ENCODE data around the gene C18orf63. TPM values are rescaled to one million over a fixed set of nuclear protein-coding genes. Genes with fewer than 3 reads are reported as not detected.
"Not testable (repeated sequence)": the region's sequence is repeated elsewhere in the genome, so short reads cannot be mapped to it uniquely, and the experiment has no call there.

Gene C18orf63
- total and polyA plus RNA-seq, 4 donors = not detected

DNA sequence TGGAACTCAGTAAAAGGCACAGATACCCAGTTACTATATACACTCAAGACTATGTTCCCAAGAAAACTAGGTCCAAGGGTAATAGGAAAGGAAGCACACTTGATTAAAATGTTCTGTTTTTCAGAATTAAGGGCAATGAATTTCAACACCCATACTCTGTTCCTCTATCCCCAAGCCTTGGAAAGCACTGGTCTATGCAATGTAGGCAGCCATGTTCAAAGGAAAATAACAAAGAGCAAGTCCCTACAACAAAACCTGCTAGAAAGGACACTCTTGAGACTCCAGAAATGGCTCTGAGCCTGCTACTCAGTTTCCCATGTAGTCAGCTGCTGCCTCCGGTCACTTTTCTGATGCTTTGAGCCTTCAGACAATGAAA is 30.7 kb upstream of the C18orf63 start:
- Histone ChIP-seq H3K4me3 (ENCODE audit: low read depth in 1 of 3, low read length in 3 of 3) (peak overlapping the region; percentile 0 to 50 (median 45)), H3K4me1 (ENCODE audit: control insufficient read depth in 4 of 4, insufficient read depth in 4 of 4, low read length in 3 of 4) (peaks cover 20 to 83% (median 62%) of the 10 kb centered on the region in 4 donors), H3K9me3 (ENCODE audit: control insufficient read depth in 4 of 4, low read length in 3 of 4) (no peaks in the 10 kb centered on the region), H3K9ac (ENCODE audit: low read depth in 1 of 2, low read length in 2 of 2) (peak overlapping the region; percentile 50 to 64), H3K27ac (ENCODE audit: low read depth in 1 of 2, low read length in 2 of 2) (peak overlapping the region; percentile 83 to 87), H3K27me3 (ENCODE audit: control insufficient read depth in 4 of 4, insufficient read depth in 4 of 4, low read length in 3 of 4) (no peaks in the 10 kb centered on the region), H3K36me3 (ENCODE audit: control insufficient read depth in 4 of 4, insufficient read depth in 3 of 4, low read depth in 1 of 4, low read length in 3 of 4) (peaks cover 0 to 16% (median 2%) of the 10 kb centered on the region in 4 donors)
- TF ChIP-seq RXRA (IDR thresholded peaks at IDR 0.05) = no peak
- TF ChIP-seq, protein P1, sequence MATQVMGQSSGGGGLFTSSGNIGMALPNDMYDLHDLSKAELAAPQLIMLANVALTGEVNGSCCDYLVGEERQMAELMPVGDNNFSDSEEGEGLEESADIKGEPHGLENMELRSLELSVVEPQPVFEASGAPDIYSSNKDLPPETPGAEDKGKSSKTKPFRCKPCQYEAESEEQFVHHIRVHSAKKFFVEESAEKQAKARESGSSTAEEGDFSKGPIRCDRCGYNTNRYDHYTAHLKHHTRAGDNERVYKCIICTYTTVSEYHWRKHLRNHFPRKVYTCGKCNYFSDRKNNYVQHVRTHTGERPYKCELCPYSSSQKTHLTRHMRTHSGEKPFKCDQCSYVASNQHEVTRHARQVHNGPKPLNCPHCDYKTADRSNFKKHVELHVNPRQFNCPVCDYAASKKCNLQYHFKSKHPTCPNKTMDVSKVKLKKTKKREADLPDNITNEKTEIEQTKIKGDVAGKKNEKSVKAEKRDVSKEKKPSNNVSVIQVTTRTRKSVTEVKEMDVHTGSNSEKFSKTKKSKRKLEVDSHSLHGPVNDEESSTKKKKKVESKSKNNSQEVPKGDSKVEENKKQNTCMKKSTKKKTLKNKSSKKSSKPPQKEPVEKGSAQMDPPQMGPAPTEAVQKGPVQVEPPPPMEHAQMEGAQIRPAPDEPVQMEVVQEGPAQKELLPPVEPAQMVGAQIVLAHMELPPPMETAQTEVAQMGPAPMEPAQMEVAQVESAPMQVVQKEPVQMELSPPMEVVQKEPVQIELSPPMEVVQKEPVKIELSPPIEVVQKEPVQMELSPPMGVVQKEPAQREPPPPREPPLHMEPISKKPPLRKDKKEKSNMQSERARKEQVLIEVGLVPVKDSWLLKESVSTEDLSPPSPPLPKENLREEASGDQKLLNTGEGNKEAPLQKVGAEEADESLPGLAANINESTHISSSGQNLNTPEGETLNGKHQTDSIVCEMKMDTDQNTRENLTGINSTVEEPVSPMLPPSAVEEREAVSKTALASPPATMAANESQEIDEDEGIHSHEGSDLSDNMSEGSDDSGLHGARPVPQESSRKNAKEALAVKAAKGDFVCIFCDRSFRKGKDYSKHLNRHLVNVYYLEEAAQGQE (IDR thresholded peaks at IDR 0.05) = peak; percentile 15
- DNase-seq (ENCODE audit: low spot score) = no peak
- 82% methylated on average over 1 of the region's 1 CpG for WGBS

DNA sequence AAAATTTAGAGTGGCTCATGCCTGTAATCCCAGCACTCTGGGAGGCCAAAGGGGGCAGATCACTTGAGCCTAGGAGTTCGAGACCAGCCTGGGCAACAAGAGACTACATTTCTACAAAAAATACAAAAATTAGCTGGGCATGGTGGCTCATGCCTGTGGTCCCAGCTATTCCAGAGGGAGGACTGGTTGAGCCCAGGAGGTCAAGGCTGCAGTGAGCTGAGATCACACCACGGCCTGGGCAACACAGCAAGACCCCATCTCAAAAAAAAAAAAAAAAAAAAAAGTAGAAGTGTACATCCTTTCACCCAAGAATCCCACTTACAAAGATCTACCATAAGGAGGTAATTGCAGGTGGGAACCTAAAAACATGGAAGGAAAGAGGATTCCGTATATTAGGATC is 30.1 kb upstream of the C18orf63 start:
- Histone ChIP-seq H3K4me3 (ENCODE audit: low read depth in 1 of 3, low read length in 3 of 3) (peak overlapping the region in 2 of 3 donors; percentile 0 to 11), H3K4me1 (ENCODE audit: control insufficient read depth in 4 of 4, insufficient read depth in 4 of 4, low read length in 3 of 4) (peaks cover 18 to 77% (median 57%) of the 10 kb centered on the region in 4 donors), H3K9ac (ENCODE audit: low read depth in 1 of 2, low read length in 2 of 2) (peak overlapping the region; percentile 50 to 70), H3K36me3 (ENCODE audit: control insufficient read depth in 4 of 4, insufficient read depth in 3 of 4, low read depth in 1 of 4, low read length in 3 of 4) (peaks cover 0 to 16% (median 2%) of the 10 kb centered on the region in 4 donors), H3K27ac (ENCODE audit: low read depth in 1 of 2, low read length in 2 of 2) (peak overlapping the region; percentile 83 to 87)
- H3K27me3 ChIP-seq (ENCODE audit: control insufficient read depth in 4 of 4, insufficient read depth in 4 of 4, low read length in 3 of 4); H3K9me3 ChIP-seq (ENCODE audit: control insufficient read depth in 4 of 4, low read length in 3 of 4); DNase-seq (ENCODE audit: low spot score): not testable (repeated sequence)
- 77% methylated on average over 3 of the region's 3 CpGs for WGBS

DNA sequence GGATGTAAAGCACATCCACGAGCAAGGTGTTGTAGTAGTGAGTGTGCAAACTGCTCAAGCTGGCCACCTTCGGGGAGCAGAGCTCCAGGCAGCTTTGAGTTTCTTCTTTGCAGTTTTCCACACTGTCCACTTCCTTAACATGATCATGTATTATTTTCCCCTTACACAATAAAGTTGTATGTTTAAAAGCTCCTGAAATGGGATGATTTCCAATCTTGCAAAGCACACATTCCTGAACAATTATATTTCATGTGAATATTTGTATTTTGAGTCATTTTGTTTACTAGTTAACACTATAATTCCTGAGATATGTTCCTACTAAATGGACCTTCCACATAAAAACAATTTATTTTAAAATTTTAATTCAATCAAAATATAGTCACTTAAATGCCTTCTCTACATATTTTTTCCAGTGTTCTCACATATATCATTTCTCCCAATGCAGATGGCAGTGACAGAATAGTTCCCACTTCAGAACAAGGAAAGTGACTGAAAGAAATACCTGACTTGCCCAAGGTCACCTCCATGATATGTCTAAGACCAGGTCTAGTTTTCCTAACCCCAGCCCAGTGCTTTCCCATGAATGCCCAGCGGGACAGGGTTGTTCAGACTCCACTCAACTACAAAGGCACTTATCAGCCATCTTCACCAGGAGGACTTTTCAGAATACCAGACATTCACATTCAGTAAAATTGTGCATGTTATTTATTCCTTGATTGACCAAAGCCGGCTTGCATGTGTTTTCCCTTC is 29.4 kb upstream of the C18orf63 start:
- Histone ChIP-seq H3K9ac (ENCODE audit: low read depth in 1 of 2, low read length in 2 of 2) (peak overlapping the region; percentile 10 to 89), H3K4me1 (ENCODE audit: control insufficient read depth in 4 of 4, insufficient read depth in 4 of 4, low read length in 3 of 4) (peaks cover 13 to 70% (median 50%) of the 10 kb centered on the region in 4 donors), H3K9me3 (ENCODE audit: control insufficient read depth in 4 of 4, low read length in 3 of 4) (no peaks in the 10 kb centered on the region), H3K27ac (ENCODE audit: low read depth in 1 of 2, low read length in 2 of 2) (peak overlapping the region; percentile 83 to 87), H3K4me3 (ENCODE audit: low read depth in 1 of 3, low read length in 3 of 3) (peak overlapping the region; percentile 11 to 19 (median 19)), H3K27me3 (ENCODE audit: control insufficient read depth in 4 of 4, insufficient read depth in 4 of 4, low read length in 3 of 4) (no peaks in the 10 kb centered on the region), H3K36me3 (ENCODE audit: control insufficient read depth in 4 of 4, insufficient read depth in 3 of 4, low read depth in 1 of 4, low read length in 3 of 4) (peaks cover 0 to 12% (median 2%) of the 10 kb centered on the region in 4 donors)
- 42% methylated on average over 4 of the region's 4 CpGs for WGBS
- DNase-seq (ENCODE audit: low spot score) = no peak
- no peak for TF ChIP-seq FOXA1 (IDR thresholded peaks at IDR 0.05)
- no peak for TF ChIP-seq JUND (IDR thresholded peaks at IDR 0.05)
- TF ChIP-seq TAF1 (conservative IDR thresholded peaks at IDR 0.05) = no peak
- TF ChIP-seq RAD21 (IDR thresholded peaks at IDR 0.05) = no peak
- TF ChIP-seq, protein P1 (IDR thresholded peaks at IDR 0.05) = no peak

Measured in liver (tissue), 9 donors.